Panc1 (cell line): ENCODE results near the gene GREB1.

Experiments
- POLR2AphosphoS5 ChIP-seq: IDR thresholded peaks from 2 replicates; pipeline ENCODE4 v1.6.1; 2012; ENCODE audit warnings: mild to moderate bottlenecking, low read depth, low read length, moderate library complexity
- SIN3A ChIP-seq: IDR thresholded peaks from 2 replicates; pipeline ENCODE4 v1.6.1; 2012; ENCODE audit warnings: low read depth, mild to moderate bottlenecking, low read length, moderate library complexity, borderline replicate concordance; ENCODE audit not compliant: insufficient read depth
- TCF7L2 ChIP-seq: IDR thresholded peaks from 2 replicates; pipeline ENCODE4 v1.6.1; 2011; ENCODE audit warnings: mild to moderate bottlenecking, low read depth, low read length, inconsistent platforms
- TF ChIP-seq, protein P1 (sequence below): fragments of 450-650 bp; IDR thresholded peaks from 2 replicates; pipeline ENCODE4 v1.5.1; 2017; ENCODE audit warnings: mild to moderate bottlenecking
- TF ChIP-seq, protein P2 (sequence below), 2 experiments: IDR thresholded peaks; 2 replicates each; pipeline ENCODE4 v1.6.1; 2011 to 2012; ENCODE audit warnings: low read depth in 2 of 2, control low read depth in 1 of 2, low read length in 1 of 2, mild to moderate bottlenecking in 1 of 2, moderate library complexity in 1 of 2; ENCODE audit not compliant: insufficient read depth in 1 of 2

DNA sequence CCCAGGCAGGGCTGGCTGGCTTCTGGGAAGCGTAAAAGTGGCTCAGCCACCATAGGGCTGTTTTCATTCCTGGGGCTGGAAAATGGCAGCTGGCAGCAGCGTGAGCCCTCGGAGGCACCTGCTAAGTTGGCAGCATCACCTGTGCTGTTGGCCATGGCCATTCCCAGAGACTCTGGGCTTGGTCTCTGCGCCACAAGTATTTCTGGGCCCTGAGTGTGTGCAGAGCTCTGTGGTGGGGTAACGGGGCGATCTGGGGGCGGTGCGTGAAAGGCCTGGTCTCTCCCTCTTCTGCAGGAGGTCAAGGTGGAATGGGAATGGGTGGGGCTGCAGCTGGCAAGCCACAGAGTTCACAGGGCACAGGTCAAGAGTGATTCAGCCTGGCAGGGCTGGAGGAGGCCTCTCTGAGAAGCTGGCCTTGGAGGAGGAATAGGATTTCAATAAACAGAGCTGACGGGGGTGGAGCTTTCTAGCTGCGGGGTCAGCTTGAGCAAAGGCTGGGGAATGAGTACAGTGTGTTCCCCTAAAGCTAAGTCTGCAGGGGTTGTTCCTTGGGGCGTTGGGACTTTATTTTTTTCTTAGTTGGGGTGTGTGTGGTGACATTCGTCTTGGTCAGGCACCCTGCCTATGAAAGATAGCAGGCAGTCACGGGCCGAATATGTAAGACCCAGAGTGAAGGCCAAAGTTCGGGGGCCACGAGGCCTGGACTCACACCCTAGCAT is 146.5 kb downstream of the GREB1 start:
- TF ChIP-seq, protein P1, sequence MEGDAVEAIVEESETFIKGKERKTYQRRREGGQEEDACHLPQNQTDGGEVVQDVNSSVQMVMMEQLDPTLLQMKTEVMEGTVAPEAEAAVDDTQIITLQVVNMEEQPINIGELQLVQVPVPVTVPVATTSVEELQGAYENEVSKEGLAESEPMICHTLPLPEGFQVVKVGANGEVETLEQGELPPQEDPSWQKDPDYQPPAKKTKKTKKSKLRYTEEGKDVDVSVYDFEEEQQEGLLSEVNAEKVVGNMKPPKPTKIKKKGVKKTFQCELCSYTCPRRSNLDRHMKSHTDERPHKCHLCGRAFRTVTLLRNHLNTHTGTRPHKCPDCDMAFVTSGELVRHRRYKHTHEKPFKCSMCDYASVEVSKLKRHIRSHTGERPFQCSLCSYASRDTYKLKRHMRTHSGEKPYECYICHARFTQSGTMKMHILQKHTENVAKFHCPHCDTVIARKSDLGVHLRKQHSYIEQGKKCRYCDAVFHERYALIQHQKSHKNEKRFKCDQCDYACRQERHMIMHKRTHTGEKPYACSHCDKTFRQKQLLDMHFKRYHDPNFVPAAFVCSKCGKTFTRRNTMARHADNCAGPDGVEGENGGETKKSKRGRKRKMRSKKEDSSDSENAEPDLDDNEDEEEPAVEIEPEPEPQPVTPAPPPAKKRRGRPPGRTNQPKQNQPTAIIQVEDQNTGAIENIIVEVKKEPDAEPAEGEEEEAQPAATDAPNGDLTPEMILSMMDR: no peak
- TF ChIP-seq POLR2AphosphoS5: no peak
- TF ChIP-seq, protein P2, sequence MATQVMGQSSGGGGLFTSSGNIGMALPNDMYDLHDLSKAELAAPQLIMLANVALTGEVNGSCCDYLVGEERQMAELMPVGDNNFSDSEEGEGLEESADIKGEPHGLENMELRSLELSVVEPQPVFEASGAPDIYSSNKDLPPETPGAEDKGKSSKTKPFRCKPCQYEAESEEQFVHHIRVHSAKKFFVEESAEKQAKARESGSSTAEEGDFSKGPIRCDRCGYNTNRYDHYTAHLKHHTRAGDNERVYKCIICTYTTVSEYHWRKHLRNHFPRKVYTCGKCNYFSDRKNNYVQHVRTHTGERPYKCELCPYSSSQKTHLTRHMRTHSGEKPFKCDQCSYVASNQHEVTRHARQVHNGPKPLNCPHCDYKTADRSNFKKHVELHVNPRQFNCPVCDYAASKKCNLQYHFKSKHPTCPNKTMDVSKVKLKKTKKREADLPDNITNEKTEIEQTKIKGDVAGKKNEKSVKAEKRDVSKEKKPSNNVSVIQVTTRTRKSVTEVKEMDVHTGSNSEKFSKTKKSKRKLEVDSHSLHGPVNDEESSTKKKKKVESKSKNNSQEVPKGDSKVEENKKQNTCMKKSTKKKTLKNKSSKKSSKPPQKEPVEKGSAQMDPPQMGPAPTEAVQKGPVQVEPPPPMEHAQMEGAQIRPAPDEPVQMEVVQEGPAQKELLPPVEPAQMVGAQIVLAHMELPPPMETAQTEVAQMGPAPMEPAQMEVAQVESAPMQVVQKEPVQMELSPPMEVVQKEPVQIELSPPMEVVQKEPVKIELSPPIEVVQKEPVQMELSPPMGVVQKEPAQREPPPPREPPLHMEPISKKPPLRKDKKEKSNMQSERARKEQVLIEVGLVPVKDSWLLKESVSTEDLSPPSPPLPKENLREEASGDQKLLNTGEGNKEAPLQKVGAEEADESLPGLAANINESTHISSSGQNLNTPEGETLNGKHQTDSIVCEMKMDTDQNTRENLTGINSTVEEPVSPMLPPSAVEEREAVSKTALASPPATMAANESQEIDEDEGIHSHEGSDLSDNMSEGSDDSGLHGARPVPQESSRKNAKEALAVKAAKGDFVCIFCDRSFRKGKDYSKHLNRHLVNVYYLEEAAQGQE (IDR thresholded peaks at IDR 0.05; ENCODE audit: insufficient read depth in 1 of 2, low read depth in 2 of 2, low read length in 1 of 2): no peak
- no peak for TF ChIP-seq SIN3A
- no peak for TF ChIP-seq TCF7L2
